Cerebellar nuclear complex (tissue), 1 donor: ENCODE data around the gene TBXA2R.

Source experiments
- DNase-seq, 2 experiments: peaks; one replicate each; lab custom pipeline; 2025; lab: John Stamatoyannopoulos, UW

The TBXA2R gene

DNA sequence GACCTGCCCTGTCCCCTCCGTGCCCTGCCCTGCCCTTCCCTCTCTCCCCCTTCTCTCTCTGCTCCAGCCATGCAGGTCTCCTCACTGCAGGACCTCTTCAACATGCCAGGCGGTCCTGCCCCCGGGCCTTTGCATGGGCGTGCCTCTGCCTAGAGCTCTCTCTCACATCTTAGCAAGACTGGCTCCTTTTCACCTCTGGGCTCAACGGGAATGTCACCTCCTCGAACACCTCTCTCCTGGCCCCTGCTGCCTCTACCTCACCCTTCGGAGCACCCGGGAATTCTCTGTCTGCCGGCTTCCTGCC lies 54.9 kb downstream of the TBXA2R start:
- DNase-seq, result no peak

DNA sequence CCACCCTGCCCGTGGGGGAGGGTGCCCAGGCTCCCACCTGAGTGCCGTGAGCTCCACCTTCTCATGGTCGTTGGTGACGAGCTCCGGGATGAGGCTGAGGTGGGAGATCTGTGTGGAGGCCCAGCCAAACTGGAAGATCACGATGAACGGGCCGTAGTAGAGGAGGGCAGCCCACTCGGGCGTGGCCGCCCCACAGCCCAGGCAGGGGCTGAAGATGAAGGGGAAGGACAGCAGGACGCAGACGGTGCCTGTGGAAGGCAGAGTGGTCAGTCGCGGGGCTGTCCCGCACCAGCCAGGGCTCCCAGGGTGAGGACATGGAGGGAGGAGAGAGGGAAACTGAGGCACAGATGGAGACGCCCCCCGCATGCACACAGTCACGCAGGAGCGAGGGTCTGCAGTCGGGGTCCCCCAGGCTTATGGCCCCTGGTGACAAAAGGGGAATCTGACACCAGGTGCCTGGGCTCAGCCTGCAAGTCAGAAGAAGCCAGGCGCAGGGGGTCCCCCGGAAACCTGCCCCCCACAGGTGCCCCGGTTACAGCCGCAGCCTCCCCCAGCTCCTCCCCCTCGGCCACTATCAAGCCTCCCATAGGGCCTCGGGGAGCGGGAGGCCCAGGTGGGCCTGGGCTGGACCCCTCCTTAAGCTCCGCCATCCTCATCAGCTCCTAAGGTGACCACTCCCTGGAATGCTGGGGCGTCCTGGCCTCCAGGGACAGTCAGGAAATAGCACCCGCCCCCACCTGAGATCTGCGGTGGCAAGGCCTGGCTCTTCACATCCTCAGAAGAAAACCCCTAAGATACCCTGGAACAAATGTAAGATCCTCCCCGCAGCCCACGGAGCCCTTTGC lies 55.5 kb downstream of the TBXA2R start:
- DNase-seq, result no peak

DNA sequence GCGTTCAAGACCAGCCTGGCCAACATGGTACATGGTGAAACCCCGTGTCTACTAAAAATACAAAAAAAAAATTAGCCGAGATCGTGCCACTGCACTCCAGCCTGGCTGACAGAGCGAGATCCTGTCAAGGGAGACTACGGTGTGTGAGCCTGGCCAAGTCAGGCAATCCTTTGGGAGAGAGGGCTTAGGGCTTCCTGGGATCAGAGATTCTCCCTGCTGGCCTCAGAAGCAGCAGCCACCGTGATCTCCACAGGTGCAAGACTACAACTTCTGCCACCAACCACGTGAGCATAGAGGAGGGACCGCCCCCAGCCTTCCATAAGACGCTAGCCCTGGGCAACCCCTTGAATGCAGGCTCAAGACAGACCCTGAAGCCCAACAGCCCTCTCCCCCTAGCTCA lies 56.9 kb downstream of the TBXA2R start:
- DNase-seq, result no peak

DNA sequence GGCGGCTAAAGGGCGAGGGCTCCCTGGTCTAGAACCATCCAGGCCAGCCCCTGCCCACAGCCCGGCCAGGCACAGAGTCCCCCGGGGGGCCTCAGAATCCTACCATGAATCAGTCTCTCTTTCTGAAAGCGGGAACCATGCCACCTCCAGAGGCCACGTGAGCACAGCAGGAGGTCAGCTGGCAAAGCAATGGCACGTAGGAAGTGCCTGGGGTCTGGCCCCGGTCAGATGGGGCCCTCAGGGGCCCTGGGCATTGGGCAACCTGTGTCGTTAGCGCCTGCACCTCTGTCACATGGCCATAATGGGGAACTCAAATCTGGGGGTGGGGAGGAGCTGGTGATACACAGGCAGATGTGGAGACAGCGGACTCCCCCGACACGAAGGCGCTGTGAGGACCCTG lies 58.1 kb downstream of the TBXA2R start:
- no peak for DNase-seq

DNA sequence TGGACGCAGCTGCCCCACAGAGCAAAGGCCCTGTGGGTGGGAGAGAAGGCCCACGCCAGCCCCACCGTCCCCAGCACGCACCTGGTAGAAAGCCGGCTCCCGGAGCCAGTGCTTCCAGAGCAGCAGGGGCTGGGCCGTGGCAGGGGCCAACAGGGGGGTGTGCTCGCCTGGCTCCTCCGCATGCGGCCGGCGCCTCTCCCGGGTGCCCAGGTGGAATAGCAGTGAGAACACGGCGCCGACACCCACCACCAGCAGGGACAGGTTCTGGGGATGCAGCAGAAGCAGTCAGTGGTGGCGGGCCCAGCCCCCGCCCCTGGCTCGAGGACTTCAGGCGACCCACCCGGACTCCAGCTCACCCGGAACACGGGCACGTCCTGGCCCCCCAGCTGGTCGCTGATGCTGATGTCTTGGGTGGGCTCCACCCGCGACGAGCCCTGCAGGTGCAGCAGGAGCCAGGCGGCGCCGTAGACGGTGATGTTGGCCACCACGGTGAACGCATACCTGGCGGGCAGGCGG lies 58.9 kb downstream of the TBXA2R start:
- DNase-seq, result no peak

DNA sequence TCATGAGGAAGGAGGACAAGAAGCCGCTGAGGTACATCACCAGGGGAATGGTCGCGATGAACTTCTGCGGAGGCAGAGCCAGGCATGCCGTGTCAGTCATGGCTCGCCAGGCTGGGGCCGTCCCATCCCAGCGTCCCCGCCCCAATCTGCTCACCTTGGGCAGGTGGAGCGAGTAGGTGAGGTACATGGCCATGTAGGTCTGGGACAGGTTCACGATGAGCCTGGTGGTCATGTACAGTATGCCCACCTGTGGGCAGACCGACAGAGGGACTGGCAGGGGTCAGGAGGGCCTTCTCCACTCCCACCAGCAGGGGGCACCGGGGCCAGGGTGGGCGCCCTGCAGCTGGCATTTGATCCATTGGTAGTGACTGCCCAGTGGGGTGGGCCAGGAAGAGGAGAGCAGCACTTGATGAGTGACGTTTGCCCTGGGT lies 59.4 kb downstream of the TBXA2R start:
- DNase-seq, result no peak

GRCh38 chr19:3546119-3546518 lies 60.6 kb downstream of the TBXA2R start:
- no peak for DNase-seq

DNA sequence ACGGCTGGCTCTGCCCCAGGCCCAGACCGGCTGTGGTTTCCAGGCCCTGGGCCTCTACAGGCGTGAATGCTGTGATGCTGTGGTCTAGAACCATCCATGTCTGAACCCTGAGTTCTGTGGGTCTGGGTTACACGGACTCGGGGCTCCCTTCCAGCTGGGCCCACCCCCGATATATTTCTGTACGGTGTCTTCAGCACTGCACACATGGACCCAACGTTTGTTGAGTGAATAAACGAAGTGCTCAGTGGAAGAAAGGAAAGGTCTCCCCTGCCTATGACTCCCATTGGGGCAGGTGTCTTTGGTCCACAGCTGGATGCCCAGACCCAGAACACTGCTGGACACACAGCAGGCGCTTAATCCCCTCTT lies 61.0 kb downstream of the TBXA2R start:
- DNase-seq, result no peak

DNA sequence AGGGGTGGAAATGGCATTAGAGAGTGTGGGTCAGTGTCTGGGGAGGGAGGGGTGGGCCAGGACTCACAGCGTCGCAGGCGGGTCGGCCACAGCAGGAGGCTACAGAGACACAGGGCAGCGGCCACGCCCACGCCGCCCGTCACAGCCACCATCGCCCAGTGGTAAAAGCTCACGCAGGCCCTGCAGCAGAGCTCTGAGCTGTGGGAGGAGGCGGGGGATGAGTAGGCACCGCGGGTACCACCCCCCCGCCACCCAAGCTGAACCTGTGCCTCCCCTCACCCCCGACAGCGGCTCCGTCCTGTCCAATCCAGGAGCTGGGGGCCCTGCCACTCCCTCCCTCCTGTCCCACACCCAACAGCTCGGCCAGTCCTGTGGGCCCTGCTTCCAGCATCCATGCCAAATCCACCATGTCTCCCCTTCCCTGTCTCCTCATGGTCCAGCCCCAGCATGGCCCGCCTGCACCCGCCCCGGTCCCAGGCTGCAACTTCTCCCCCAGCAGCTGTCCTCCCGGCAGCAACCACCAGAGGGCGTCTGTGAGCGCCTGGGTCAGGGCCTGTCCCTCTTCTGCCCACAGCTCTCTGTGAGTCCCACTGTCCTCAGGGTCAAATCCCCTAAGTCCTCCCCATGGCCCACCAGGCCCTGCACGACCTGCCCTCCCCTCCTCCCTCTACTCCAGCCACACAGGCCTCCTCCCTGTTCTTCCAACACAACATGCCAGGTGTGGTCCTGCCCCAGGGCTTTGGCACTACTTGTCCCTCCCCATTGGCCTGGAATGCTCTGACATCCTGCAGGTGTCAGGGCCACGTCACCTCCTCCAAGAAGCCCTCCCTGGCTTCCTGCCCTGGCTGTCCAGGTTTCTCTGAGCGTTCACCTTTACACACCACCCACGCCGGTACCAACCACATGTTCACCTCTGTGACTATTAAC lies 61.7 kb downstream of the TBXA2R start:
- no peak for DNase-seq
